Left lobe of liver (tissue), 2 donors: ENCODE data around the gene MSLN. TPM values are rescaled to one million over a fixed set of nuclear protein-coding genes. Genes with fewer than 3 reads are reported as not detected.

Experiments used
- ATAC-seq: fragments of 200-7000 bp; cut with Tn5 transposase; one replicate; pipeline ENCODE4 v1.9.1; 2020; ENCODE audit warnings: mild to moderate bottlenecking, moderate library complexity
- DNase-seq: peaks from one replicate; pipeline ENCODE4 v3.0.0-alpha.2; 2020; ENCODE audit warnings: low spot score
- total RNA-seq: library from RNA; stranded (reverse); gene quantifications from one replicate; pipeline ENCODE4 v1.2.1, GENCODE V29; 2021
- donor health status: DM: no; HTN: no; CAD: no; lungs with moderate emphysema.
- donor health status: DM: no; HTN: yes; CAD: no.

MSLN gene
- total RNA-seq, 1 donor from 2014 or later = 0.08 TPM

GRCh38 chr16:801584-802363 lies 41.2 kb downstream of the MSLN start:
- ATAC-seq = no peak
- no peak for DNase-seq

- ATAC-seq (no peak), DNase-seq (no peak)
Measured at GRCh38 chr16:802461-802860, 41.9 kb downstream of the MSLN start.

DNA sequence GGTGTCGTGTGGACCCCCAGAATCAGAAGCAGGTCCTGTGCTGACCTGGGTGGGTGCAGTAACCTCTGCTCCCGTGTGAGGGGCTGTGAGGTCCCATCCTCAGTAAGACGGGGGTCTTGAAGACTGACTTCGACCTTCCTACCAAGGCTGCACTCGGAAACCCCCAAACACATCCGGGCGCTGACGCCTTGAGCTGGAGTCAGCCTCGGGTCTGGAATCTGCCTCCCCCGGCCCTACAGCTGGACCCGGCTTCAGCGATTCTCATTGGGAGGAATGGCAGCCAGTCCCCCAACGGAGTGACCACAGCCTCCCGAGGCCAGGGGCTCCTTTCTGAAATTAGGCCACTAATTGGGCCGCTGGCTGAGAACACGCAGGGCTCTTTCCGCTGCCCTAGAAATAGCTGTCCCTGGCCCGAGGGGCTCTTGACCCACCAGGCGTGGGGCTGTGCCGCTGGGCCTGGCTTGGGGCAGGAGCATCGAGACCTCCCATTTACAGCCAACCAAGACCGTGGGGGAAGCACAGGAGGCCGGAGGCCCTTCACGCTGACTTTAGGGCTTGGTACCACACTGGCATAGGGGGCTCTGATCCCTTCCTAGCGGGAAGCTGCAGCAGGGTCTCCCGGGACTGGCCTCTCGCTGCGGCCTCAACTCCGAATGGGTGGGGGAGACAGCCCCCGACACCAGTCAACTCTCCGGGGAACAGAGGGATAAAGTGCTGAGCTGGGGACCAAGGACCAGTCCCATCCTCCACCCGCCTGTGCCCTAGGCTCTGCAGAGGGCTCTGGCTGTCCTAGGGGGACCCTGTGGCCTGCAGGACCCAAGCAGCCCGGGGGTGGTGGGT lies 42.6 kb downstream of the MSLN start:
- ATAC-seq (no peak), DNase-seq (no peak)

DNA sequence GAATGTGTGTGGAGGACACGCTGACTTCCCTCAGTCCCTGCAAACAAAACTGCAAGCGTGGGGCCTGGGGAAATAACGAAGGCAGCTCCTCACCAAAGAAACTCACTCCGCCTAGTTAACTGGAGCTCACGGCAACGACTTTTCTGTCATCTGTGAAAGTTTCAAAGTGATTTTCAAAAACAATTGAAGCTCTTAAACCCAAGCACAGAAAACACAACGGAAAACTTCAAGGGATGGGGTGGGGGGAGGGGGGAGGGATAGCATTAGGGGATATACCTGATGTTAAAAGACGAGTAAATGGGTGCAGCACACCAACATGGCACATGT lies 43.2 kb downstream of the MSLN start:
- ATAC-seq (no peak), DNase-seq (no peak)

GRCh38 chr16:804193-805048 lies 43.9 kb downstream of the MSLN start:
- ATAC-seq = no peak
- DNase-seq = no peak

DNA sequence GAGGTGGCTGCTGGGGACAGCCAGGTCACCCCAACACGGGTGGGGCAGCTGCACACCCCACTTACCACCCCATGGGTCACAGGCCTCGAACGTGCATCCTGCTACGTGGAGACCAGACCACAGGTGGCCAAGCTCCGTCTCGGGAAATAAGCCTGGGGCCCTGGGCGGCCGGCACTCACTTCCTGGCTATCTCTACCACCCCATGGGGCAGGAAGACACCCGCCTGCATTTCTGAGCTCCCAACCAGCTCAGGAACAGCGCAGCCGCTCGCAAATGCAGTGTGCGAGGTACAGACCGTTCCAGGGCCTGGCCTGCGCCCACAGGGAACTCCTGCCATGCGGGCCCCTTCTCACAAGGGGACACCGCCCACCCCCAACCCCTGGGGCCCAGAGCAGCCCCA lies 44.9 kb downstream of the MSLN start:
- DNase-seq (no peak), ATAC-seq (no peak)

DNA sequence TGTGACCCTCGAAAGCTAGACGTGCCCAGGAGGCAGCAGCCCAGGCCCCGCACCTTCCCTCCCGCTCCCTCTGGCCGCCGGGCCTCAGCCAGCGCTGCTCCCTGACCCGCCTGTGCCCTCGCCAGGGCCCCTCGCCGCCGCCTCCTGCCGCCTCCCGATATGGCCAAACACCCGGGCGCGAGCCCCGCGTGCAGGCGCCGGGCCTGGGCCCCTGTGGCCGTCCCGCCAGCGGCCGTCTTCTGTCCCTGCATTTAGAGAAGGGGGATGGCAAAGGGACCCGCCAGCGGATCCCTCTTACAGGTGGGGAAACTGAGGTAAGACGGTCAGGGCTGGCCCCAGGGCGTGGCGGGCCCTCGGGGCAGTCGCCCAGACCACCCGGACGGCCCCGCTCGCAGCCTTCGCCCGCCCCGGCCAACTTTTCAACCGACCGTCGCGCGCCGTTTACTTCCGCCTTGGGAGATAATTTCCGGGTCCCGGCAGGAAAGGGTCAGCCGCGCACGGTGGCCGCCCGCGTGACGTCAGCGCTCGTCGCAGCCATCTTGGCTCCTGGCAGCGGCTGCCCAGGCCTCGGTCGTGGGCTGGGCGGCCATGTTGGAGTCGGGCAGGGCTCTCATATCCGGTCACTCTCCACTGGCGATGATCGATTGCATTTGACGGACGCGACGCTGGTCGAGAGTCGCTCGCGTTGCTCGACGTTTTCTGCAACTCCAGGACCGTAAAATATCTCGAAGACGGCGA lies 47.0 kb downstream of the MSLN start:
- DNase-seq = peak; percentile 91
- peak; percentile 98 for ATAC-seq

DNA sequence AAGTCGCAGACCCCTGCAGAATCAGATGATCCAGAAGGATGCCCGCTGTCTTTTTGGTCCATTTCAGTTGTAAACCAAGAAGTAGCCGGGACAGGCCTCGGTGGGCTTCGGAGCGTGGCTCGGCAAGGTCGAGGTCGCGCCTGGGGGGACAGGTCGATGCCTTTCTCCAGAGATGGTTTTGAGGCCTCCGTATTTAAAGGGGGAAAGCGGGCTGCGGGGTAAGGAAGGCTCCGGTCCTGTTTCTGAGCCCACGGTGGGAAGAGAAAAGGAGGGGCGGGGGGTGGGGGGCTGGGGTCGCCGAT lies 47.5 kb downstream of the MSLN start:
- ATAC-seq (no peak), DNase-seq (no peak)

- ATAC-seq = peak; percentile 54
- no peak for DNase-seq
Measured at GRCh38 chr16:813204-813915, 52.8 kb downstream of the MSLN start.

- ATAC-seq (no peak), DNase-seq (no peak)
Measured at GRCh38 chr16:813916-814412, 53.4 kb downstream of the MSLN start.

GRCh38 chr16:814974-815373 lies 54.4 kb downstream of the MSLN start:
- DNase-seq (no peak), ATAC-seq (no peak)

DNA sequence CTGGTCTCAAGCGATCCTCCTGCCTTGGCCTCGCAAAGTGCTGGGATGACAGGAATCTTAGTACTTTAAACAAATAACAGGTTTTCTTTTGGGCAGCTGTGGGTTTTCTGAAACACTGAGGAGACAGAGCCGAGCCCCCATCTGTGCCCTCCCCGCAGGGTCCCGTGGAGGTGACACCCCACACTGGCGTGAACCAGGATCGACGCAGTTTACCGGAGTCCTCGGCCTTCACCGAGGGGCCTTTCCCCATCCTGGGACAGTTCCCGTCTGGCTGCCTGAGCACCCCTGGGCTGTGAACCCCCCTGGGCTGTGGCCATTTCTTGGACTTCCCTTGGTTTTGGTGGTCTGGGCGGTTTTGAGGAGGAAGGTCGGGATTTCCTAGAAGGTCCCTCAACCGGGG lies 55.3 kb downstream of the MSLN start:
- DNase-seq = no peak
- no peak for ATAC-seq

- DNase-seq (no peak), ATAC-seq (no peak)
Measured at GRCh38 chr16:817001-817906, 56.7 kb downstream of the MSLN start.

GRCh38 chr16:818132-818531 lies 57.6 kb downstream of the MSLN start:
- DNase-seq (no peak), ATAC-seq (no peak)

Other genes with a start within 250 kb of the MSLN start
- 31.6 TPM for gene CAPN15, start 233.0 kb upstream of the MSLN start, total RNA-seq
- gene PRR35, start 200.3 kb upstream of the MSLN start, total RNA-seq = not detected
- gene NHLRC4, start 193.7 kb upstream of the MSLN start, total RNA-seq = 0.28 TPM
- 42.1 TPM for gene PIGQ, start 190.8 kb upstream of the MSLN start, total RNA-seq
- gene RAB40C, start 170.7 kb upstream of the MSLN start, total RNA-seq = 15.5 TPM
- 0.96 TPM for gene WFIKKN1, start 129.7 kb upstream of the MSLN start, total RNA-seq
- gene METTL26, start 124.4 kb upstream of the MSLN start, total RNA-seq = 33.2 TPM
- 101 TPM for gene MCRIP2, start 118.9 kb upstream of the MSLN start, total RNA-seq
- 17.2 TPM for gene WDR90, start 111.4 kb upstream of the MSLN start, total RNA-seq
- gene RHOT2, start 92.6 kb upstream of the MSLN start, total RNA-seq = 57.9 TPM
- gene RHBDL1, start 85.1 kb upstream of the MSLN start, total RNA-seq = 1.1 TPM
- gene STUB1, start 80.3 kb upstream of the MSLN start, total RNA-seq = 56.2 TPM
- gene JMJD8, start 76.4 kb upstream of the MSLN start, total RNA-seq = 40.5 TPM
- 12.2 TPM for gene WDR24, start 70.3 kb upstream of the MSLN start, total RNA-seq
- gene FBXL16, start 54.9 kb upstream of the MSLN start, total RNA-seq = 0.30 TPM
- gene METRN, start 45.6 kb upstream of the MSLN start, total RNA-seq = 60.0 TPM
- 37.1 TPM for gene ANTKMT, start 39.6 kb upstream of the MSLN start, total RNA-seq
- 0.38 TPM for gene CCDC78, start 34.3 kb upstream of the MSLN start, total RNA-seq
- gene HAGHL, start 33.6 kb upstream of the MSLN start, total RNA-seq = 1.2 TPM
- 18.3 TPM for gene CIAO3, start 19.7 kb upstream of the MSLN start, total RNA-seq
- 9.0 TPM for gene RPUSD1, start 27.6 kb downstream of the MSLN start, total RNA-seq
- gene CHTF18, start 27.9 kb downstream of the MSLN start, total RNA-seq = 6.4 TPM
- gene GNG13, start 40.0 kb downstream of the MSLN start, total RNA-seq = not detected
- 13.5 TPM for gene LMF1, start 210.2 kb downstream of the MSLN start, total RNA-seq
- not detected for gene SOX8, start 221.0 kb downstream of the MSLN start, total RNA-seq